ENCODE measurements around the gene CBR1.

The CBR1 gene

DNA sequence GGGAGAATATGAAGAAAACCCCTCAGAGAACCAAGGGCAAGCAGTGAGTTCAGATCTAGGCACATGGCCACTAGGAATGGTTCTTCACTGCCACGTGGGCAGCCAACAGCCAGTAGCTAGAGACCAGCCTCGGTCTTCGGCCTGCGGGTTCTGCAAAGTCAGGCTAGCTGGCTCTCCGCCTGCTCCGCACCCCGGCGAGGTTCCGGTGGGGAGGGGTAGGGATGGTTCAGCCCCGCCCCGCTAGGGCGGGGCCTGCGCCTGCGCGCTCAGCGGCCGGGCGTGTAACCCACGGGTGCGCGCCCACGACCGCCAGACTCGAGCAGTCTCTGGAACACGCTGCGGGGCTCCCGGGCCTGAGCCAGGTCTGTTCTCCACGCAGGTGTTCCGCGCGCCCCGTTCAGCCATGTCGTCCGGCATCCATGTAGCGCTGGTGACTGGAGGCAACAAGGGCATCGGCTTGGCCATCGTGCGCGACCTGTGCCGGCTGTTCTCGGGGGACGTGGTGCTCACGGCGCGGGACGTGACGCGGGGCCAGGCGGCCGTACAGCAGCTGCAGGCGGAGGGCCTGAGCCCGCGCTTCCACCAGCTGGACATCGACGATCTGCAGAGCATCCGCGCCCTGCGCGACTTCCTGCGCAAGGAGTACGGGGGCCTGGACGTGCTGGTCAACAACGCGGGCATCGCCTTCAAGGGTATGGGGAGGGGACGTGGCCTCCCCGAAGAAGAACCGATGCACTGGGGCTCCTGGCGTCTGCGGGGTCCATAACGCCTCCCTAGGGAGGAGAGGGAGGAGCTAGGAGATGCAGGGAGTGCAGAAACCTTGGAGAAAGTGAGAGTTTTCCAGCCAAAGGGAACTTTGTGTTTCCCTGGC lies at the start of gene CBR1:
CBR1 (plus strand) TSS at position 312 of the 871 bp plus-strand sequence; CDS start at position 404, 92 bp downstream.
- no peak for FAIRE-seq
- DNase-seq (ENCODE audit: low spot score), result peak; percentile 79

DNA sequence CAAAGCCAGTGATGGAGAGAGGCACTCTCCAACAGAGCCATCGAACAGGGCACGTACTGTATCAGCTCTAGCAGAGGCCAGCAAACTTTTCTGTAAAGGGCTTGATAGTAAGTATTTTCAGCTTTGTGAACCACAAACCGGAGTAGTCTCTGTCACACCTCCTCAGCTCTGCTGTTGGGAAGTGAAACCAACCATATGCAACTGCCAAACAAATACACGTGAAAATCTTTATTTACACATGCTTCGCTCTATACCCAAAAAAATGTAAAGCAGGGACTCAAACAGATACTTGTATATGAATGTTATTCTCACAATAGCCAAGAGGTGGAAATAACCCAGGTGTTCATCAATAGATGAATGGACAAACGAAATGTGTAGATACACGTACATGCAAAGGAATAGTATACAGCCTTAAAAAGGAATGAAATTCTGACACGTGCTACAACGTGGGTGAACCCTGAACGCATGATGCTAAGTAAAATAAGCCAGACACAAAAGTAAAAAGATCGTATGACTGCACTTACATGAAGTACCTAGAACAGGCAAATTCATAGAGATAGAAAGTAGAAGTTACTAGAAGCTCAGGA lies 48.5 kb upstream of the CBR1 start:
- FAIRE-seq (no peak), DNase-seq (ENCODE audit: low spot score) (no peak)

DNA sequence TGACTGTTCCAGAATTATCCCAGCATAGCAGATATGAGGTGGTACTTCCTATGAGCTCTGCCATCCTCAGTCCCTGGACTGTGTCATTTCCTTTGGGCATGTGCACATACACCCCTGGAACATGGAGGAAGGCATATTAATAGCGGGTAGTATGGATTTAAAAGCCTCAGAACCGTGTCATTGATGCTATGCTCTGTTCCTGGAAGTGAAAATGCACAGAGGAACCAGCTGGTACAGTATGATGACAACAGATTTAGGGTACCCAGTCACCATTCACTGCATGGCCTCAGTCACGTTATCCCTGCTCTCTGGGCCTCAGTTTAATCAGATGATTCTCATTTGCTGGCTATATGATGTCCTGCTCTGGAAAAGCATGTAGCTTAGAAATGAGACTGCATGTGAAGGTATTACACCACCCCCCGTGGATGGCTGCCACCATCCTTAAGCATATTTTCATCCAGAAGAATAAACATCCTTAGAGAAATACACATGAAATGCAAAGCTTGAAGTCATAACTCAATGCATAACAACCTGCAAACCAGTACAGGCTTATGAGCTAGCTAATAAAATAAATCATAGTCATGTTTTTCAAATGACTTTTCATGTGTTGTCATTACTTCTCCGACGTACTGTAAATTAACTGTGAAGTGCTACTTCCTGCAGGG lies 47.3 kb upstream of the CBR1 start:
- no peak for FAIRE-seq
- DNase-seq (ENCODE audit: low spot score), result no peak

DNA sequence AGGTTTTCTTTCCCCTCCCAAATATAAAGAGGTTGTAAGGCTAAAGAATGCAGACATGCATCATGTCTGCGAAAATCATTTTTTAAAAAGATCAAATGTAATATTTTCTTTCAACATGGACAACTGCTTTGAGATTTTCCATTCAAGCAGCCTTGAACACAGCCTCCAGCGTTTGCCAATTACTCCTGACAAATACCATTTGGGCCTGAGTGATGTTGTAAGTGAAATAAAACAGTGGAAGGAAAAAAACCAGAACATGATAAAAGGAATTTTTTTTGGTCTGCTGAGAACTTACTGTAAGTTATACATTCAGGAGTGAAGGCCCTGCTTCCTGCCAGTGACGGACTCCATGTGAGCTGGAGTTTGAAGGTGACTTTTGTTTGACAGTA lies 46.7 kb upstream of the CBR1 start:
- FAIRE-seq, result no peak
- no peak for DNase-seq (ENCODE audit: low spot score)

DNA sequence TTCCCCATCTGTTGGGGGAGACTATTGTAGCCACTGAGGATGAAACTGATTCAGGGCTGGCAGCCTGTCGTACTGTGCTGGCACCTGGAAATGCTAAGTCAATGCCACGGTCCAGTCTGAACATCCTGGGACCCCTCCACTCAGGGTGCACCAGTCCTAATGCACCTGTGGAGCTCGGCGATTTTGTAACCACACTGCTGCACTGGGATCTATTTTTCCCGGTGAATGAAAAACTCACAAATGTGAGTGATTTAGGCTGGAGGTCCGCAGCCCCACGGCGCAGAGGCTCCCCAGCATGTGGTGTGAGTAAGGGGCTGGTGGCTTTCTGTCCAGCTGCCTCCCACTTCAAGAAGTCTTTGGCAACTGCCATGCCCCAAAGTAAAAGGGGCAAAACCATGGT lies 45.0 kb upstream of the CBR1 start:
- no peak for DNase-seq (ENCODE audit: low spot score)
- no peak for FAIRE-seq

DNA sequence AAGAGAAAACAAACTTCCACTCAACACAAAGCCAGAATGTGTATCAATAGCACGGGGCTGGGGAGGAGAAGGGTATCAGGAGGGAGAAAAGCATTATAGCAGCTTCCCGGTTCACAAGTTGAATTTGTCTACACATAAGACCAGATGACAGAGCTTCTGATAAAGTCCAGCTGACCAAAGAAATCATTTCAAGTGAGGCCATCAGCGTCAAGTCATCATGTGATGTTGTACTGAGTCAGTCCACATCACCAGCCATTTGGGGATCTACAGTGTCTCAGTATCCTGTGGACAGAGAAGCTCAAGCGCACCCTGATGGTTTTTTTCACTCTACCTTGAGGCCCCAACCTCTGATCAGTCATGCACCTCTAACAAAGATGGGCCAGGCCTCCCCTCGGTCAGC lies 42.5 kb upstream of the CBR1 start:
- no peak for FAIRE-seq
- DNase-seq (ENCODE audit: low spot score), result no peak

DNA sequence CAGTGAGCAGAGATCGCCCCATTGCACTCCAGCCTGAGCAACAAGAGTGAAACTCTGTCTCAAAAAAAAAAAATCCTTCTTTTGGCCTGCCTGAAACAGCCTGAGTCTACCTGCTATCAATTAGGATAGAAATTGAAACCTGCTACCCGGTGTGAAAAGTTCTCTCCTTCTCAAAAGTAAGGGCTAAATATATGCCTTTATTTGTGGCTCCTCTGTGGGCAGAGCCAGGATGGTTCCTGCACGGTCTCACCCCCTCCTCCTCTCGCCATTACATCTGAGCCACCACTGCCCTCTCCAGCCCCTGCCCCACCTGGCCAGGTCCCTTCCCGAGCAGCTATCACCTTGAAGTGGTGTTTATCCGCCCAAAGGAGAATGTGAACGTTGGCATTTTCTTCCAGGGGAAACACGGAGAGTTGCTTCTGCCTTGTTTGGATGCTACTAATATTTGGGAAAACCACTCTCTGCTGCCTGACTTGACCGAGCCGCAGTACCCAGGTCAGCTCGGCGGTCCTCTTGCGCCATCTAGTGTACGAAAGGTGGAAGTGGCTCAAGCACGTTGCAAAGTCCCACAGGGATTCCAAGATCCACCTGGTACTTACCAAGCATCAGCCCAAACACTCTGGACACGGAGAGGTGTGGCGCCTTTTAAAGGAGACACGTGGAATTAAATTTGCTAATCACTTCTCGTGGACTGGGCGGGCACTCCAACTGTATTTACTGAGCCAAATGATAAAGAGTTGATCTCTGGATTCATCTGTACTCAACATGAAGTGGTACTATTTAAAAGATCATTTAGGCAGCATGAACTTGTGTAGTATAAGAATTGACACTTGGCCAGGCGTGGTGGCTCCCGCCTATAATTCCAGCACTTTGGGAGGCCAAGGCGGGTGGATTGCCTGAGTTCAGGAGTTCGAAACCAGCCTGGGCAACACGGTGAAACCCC lies 41.4 kb upstream of the CBR1 start:
- FAIRE-seq (no peak), DNase-seq (ENCODE audit: low spot score) (peak; percentile 66)

DNA sequence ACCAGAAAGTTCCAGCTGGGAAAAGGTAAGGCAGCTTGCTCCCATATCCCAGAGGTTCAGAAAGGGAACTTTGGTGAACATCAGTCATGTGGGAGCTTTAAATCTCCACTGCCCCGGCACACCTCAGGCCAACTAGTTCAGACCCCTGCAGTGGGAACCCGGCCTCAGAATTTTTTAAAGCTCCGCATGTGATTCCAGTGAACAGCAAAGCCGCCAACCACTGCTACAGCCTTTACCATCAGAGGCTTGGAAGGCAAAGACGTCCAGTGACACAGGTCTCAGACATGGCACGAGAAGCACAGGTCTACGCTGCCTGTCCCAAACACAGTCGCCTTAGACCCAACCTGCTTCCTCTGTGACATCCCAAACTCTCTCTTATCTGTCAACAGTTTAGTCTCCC lies 40.5 kb upstream of the CBR1 start:
- FAIRE-seq, result no peak
- DNase-seq (ENCODE audit: low spot score), result no peak

DNA sequence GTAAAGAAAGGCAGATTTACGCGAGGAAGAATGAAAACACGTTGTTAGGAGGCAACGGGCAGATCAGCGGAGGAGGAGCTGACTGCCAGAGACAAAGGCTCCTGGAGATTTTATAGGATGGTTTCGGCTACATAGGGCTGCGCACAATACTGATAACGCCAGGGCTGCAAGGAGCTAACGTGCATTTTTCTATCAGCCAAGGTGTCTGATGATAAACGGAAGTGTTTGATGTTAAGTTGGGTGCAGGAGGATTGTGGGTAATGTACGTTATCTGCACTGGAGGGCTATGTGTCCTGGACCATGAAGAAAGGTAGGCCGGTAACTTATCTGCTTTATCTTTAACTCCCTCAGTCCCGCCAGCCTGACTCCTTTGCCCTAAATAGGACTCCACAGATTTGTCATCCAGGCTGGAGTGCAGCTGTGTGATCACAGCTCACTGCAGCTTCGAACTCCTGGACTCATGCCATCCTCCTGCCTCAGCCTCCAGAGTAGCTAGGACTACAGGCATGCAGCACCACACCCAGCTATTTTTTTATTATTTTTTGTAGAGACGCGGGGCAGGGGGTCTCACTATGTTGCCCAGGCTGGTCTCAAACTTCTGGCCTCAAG lies 39.1 kb upstream of the CBR1 start:
- no peak for DNase-seq (ENCODE audit: low spot score)
- FAIRE-seq, result no peak

DNA sequence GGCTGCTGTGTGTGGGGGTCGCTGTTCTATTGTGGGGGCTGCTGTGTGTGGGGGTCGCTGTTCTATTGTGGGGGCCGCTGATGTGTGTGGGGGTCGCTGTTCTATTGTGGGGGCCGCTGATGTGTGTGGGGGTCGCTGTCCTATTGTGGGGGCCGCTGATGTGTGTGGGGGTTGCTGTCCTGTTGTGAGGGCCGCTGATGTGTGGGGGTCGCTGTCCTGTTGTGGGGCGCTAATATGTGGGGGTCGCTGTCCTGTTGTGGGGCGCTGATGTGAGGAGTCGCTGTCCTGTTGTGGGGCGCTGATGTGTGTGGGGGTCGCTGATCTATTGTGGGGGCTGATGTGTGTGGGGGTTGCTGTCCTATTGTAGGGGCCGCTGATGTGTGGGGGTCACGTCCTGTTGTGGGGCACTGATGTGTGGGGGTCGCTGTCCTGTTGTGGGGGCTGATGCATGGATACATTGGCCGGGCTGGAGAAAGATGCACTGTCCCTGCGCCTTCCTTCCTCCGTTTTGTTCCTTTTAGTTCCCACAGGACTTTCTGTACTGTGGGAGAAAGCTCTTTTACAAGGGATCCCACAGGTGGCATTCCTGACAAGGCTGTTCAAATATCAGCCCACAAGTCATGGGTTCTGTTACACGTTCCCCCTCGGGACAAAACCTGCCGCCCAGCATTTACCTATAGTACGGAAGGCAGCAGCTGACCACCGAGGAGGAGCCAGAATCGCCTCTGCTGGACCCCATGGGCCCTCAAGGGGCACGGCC lies 37.0 kb upstream of the CBR1 start:
- FAIRE-seq (no peak), DNase-seq (ENCODE audit: low spot score) (no peak)

DNA sequence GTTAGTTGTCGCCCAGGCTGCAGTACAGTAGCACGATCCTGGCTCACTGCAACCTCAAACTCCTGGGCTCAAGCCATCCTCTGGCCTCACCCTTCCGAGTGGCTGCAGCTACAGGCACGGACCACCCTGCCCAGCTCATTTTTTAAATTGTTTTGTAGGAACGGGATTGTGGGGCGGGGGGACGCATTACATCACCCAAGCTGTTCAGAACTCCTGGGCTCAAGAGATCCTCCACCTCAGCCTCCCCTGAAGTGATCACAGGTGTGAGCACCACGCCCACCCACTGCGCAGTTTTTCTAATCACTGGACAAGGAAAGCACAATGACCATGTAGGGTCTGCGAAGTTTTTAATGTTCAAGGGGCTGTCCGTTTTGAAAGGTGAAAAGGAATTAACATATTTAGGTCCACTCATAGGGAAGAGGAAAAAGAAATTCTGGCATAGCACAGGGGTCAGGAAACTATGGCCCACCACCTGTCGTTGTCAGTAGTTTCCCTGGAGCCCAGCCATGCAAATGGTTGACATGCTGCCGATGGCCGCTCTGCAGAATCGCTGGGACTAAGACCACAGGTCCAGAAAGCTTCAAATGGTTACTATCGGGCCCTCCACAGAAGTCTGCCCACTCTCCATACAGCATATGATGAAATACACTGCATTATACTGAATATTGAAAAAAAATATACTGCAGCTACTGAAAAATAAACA lies 35.5 kb upstream of the CBR1 start:
- DNase-seq (ENCODE audit: low spot score), result no peak
- no peak for FAIRE-seq

DNA sequence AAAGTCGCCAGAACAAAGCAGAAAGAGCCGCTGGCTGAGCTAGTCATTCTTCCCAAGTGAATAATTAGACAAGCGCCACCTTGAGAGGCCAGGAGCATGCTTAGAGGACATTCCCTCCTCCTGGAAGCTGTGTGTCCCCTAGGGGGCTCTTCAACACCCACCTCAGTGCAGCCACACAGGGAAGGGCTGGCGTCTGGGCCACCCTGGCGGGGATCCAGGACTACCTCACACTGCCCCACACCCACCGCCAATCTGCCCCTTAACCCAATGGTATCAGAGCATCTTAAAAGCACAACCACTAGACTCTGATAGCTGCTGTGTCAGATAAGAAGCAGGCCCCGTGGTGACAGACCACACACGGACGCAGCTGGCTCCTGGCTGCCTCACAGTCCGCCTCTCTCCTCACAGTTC lies 34.4 kb upstream of the CBR1 start:
- no peak for FAIRE-seq
- no peak for DNase-seq (ENCODE audit: low spot score)

DNA sequence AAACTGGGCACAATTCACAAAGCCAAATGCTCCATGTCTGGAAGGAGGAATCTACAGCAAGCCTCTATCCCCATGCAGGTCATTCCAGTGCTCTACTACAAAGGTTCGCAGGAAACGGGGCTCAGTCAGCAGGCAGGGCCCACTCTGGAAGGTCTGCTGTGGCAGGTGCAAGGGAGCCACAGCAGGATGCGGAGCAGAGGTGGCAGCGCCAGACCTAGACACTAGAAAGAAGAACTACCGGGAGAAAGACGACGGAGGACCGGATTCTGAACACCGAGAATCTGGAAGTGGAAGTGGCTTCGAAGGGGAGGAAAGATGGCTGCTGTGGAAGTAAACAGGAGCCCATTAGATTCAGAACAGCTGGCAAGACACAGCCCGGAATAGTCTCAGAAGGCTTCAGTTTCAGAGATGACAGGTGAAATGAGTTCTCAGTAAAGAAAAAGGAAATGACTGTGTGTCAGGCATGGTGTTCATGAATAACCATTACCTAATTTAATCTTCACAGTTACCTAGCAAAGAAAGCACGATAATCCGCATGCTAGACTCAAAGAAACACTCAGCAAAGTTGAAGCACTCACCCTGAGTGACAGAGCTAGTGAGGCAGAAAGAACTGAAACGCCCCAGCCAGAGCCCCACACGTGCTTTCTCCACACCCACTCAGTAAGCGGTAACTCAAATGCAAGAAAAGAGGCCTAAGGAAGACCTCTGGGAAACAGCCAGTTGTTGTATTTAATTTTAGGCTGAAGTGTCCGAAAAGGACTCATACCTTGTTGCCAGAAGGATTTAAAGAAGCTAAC lies 30.9 kb upstream of the CBR1 start:
- DNase-seq (ENCODE audit: low spot score), result no peak
- no peak for FAIRE-seq

DNA sequence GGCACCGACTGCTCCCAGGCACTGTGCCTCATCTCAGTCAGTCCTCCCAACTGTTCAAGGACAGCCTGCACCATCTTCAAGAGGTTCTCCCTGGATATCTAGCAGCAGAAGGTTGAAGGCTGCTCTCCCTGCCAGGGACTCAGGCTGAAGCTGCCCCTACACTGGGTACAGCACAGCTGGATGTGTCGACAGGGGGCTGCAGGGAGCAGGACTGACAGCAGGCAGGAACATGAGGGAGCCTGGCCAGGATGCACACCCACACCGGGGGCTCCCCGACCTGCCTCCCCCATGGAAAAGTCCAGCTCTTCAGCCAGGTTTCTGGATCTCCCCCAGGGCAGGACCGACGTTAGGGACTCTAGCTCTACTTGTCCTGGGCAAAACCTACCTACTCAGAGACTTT lies 30.0 kb upstream of the CBR1 start:
- FAIRE-seq (no peak), DNase-seq (ENCODE audit: low spot score) (no peak)

DNA sequence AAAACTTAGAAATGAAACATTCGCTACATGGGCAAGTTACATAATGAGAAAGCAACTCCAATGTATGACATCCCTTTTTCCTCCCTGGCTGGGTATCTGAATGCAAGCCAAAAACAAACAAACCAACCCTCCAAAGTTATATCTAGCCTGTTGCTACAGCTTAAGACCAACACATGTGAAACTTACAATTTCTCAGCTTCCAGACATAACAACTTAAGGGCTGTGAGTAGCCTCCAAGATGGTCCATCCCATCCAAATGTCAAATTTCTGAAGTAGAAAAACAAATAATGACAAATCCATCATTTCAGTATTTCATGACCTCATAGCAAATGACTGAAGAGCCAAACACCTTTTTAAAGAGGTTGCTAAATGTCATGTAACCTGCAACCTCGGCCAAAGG lies 29.4 kb upstream of the CBR1 start:
- DNase-seq (ENCODE audit: low spot score) (no peak), FAIRE-seq (no peak)

DNA sequence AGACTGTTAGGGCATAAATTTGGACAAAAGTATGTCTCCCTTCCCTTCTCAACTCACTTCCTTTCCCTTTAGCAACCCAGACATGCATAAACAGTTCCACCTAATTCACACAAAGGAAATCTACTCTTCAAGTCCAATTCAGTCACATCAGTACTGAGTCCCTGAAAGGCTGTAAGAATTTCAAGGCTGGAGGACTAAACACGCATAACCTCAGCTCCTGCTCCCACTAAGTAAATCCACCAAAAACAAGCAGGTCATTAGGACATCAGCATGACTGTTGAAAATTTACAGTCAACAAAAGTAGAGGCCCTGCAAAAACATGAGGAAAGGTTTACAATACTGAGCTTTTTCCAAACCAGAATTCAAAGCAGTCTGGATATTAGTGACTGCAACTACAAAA lies 27.9 kb upstream of the CBR1 start:
- no peak for DNase-seq (ENCODE audit: low spot score)
- no peak for FAIRE-seq

DNA sequence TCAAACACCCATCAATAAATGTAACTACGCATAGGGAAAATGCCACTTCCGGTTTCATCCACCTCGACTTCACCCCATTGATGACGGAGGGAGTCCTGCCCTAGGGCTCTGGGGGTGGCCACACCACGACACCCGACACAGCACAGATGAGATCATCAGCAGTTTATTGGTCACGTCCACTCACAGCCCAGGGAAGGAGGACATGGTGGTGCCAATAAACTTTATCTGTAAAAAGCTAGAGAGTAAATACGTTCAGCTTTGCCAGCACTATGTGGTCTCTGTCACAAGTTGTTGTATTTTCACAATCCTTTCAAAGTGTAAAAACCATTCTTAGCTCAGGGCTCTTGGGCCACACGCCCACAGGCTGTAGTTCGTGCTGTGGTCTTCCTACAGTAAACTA lies 25.8 kb upstream of the CBR1 start:
- FAIRE-seq, result no peak
- DNase-seq (ENCODE audit: low spot score), result no peak

DNA sequence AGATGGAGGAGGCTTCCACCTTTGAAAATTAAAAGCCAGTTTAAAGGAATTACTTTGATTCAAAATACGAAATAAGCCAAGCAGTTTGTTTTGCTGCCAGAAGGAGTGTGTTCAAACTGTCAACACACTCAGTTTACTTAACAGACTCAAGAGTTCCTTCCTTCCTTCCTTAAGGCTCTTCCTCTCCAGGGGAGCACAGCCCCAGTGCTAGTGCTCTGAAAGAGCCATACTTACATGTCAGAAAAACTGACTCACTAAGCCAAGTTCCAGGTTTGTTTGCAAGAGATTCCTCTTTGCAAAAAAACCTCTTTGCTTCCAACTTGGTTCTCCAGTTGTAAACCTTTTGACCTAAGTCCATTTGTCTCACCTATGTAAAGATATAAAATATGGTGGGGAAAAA lies 23.8 kb upstream of the CBR1 start:
- no peak for FAIRE-seq

DNA sequence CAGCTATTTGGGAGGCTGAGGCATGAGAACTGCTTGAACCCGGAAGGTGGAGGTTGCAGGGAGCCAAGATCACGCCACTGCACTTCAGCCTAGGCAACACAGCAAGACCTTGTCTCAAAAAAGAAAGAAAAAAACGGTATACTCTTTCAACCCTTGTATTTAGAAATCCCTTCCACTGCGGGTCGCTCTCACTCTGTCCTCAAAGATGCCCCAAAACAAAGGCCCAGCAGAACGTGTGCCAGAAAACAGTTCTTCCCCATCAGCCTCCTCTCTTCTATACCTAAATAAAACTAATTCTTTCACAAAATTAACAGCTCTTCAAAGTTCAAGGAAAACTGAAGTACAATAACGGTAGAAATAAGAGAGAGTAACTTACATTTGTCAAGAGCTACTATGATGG lies 22.7 kb upstream of the CBR1 start:
- no peak for FAIRE-seq

More for the DNA sequence above, 23.8 kb upstream of the CBR1 start:
- no peak for DNase-seq (ENCODE audit: low spot score)

More for the DNA sequence above, 22.7 kb upstream of the CBR1 start:
- no peak for DNase-seq (ENCODE audit: low spot score)
